ENCODE results near the gene HTRA3.
"Not testable (repeated sequence)": the region's sequence is repeated elsewhere in the genome, so short reads cannot be mapped to it uniquely, and the experiment has no call there.

HTRA3 gene

GRCh38 chr4:8348071-8348470 lies 78.5 kb downstream of the HTRA3 start:
- no peak for DNase-seq

DNA sequence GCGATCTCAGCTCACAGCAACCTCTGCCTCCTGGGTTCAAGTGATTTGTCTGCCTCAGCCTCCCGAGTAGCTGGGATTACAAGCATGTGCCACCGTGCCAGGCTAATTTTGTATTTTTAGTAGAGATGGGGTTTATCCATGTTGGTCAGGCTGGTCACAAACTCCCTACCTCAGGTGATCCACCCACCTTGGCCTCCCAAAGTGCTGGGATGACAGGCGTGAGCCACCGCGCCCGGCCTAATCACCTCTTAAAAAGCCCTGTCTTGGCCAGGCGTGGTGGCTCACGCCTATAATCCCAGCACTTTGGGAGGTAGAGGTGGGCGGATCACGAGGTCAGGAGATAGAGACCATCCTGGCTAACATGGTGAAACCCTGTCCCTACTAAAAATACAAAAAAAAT lies 79.7 kb downstream of the HTRA3 start:
- not testable (repeated sequence) for DNase-seq

DNA sequence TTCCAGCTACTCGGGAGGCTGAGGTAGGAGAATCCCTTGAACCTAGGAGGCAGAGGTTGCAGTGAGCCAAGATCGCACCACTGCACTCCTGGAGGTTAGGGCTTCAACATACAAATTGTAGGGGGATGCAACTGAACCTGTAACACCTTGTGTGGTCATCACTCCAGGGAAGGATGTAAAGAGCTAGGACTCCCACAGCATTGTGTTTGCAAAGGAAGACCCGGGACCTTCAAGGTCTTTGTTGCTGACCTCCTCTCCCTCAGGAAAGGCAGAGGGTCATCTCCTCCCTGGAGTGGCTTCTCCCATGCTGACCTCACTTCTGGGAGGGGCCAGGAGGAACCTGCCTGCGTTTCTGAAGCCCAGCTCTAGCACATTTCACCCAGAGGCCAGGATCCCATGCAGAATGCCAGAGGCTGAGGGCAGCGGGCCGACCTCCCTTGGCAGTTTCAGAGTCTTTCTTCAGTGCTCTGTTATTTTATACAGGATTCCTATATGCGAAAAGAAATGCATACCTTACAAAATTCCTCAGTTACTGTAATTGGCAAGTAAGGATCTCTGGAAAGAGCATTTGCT lies 80.2 kb downstream of the HTRA3 start:
- DNase-seq = no peak

- no peak for DNase-seq
These were observed 80.8 kb downstream of the HTRA3 start for GRCh38 chr4:8350352-8350751.

- no peak for DNase-seq
These were observed 81.4 kb downstream of the HTRA3 start for GRCh38 chr4:8350841-8351461.

GRCh38 chr4:8351931-8352367 lies 82.4 kb downstream of the HTRA3 start:
- DNase-seq = no peak

DNA sequence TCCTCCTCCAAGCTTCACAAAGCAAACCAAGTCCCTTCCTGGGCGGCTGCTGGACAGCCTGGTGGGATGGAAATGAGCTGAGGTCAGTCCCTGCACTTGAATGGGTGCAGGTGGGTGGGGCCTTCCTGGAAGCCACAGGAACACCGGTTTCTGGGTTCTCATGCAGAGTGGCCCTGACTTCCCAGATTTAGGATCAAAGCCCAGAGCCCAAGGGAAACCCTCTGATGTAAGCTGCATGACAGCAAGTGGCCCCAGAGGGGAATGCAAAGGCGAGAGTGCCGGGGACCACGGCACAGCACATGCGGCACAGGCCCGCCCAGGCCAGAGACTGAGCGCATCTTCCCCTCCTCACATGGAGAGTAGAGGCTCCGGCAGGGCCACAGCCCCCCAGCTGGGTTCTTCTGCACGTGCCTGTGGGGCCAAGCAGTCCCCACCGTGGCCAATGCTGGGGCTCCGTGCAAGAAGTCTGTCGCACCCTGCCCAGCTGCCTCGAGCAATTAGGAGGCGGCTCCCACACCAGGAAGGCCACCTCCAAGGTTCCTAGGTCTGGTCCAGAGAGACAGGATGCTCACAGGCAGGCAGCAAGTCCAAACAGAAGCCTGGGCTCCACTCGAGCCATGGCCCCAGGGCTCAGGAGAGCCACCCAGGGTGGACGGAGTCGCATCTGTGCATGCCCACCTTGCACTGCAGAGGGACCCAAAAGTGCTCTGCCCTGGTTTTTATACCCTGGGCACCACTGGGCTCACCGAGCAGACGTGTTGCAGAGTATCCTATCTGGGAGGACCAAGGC lies 83.0 kb downstream of the HTRA3 start:
- no peak for DNase-seq

- no peak for DNase-seq
These were observed 83.7 kb downstream of the HTRA3 start for GRCh38 chr4:8353158-8353669.

DNA sequence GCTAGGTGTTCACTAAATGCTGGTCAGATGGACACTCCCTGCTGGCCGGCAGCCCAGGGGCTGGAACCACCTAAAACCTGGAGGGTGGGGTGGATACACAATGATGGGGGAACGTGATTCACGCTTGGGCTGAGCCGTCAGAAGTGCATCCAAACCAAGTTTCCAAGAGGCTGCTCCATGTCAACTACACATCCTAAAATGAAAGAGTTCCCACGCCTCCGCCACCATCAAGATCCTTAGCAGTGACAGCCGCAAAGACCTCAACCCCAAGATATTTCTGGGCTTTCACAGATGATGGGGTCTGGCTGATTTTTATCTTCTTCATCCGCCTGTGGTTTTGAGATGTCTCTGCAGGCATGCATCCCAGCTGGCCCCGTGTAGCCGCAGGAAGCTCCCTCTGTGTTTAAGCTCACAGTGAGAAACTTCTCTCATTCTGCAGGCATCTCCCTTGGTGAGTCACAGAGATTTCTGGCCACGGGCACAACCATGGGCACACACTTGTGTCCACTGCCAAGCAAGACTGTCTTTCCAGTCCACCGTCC lies 84.4 kb downstream of the HTRA3 start:
- DNase-seq = no peak

GRCh38 chr4:8355306-8355705 lies 85.8 kb downstream of the HTRA3 start:
- no peak for DNase-seq

DNA sequence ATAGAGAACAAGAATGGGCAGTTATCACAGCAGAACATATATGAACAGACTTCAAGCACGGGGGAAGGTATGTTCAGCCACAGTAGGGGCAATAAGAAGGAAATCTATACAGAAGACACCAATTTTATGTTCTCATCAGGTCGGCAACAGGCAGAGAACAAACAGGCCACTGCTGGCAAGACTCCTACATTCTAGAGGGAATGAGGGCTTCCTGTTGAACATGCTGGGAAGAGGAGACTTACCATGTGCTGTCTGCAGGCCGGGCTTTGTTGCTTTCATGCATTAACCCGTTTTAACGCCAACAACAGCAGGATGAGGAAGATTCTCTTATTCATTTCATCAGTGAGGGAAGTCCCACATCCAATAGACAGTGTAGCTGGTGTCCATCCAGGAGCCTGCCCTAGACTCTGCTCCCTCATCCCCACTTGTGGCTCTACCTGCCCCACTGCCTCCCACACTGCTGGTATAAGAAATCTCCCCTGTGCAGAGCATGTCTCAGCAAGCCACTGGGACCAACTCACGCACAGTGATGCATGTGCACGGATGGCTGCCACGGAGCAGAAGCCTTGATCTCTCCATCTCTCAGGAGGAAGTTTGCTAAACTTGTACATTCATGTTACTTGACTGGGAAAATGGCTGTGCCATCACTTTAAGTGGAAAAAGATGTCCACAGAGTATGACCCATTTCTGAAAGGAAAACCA lies 86.5 kb downstream of the HTRA3 start:
- no peak for DNase-seq
